HG03025 (cell line): ENCODE measurements around the gene S1PR3.

ENCODE experiments used
- ATAC-seq: cut with Tn5 transposase; IDR thresholded peaks from one replicate; pipeline ENCODE4 v1.9.1; 2021; ENCODE audit warnings: mild to moderate bottlenecking, moderate library complexity; ENCODE audit not compliant: unreplicated experiment, low FRiP score

S1PR3 gene

GRCh38 chr9:88966894-88967676 lies 24.2 kb upstream of the S1PR3 start:
- no peak for ATAC-seq

GRCh38 chr9:88968799-88969198 lies 22.5 kb upstream of the S1PR3 start:
- ATAC-seq = no peak

GRCh38 chr9:88969646-88970373 lies 21.5 kb upstream of the S1PR3 start:
- no peak for ATAC-seq

GRCh38 chr9:88971131-88971960 lies 19.9 kb upstream of the S1PR3 start:
- no peak for ATAC-seq

- ATAC-seq = no peak
These were observed 18.9 kb upstream of the S1PR3 start for GRCh38 chr9:88972401-88972800.

GRCh38 chr9:88973281-88974045 lies 17.8 kb upstream of the S1PR3 start:
- ATAC-seq = no peak

- no peak for ATAC-seq
These were observed 16.6 kb upstream of the S1PR3 start for GRCh38 chr9:88974641-88975040.

- no peak for ATAC-seq
These were observed 15.0 kb upstream of the S1PR3 start for GRCh38 chr9:88975966-88976889.

GRCh38 chr9:88976890-88977257 lies 14.4 kb upstream of the S1PR3 start:
- no peak for ATAC-seq

GRCh38 chr9:88978034-88978433 lies 13.2 kb upstream of the S1PR3 start:
- ATAC-seq = no peak

GRCh38 chr9:88979021-88979420 lies 12.2 kb upstream of the S1PR3 start:
- no peak for ATAC-seq

GRCh38 chr9:88979791-88980190 lies 11.5 kb upstream of the S1PR3 start:
- no peak for ATAC-seq

GRCh38 chr9:88980740-88981203 lies 10.5 kb upstream of the S1PR3 start:
- ATAC-seq = no peak

- no peak for ATAC-seq
These were observed 7.3 kb upstream of the S1PR3 start for GRCh38 chr9:88983865-88984542.

- no peak for ATAC-seq
These were observed 6.8 kb upstream of the S1PR3 start for GRCh38 chr9:88984543-88984883.

- no peak for ATAC-seq
These were observed 5.7 kb upstream of the S1PR3 start for GRCh38 chr9:88985616-88986015.

- ATAC-seq = no peak
These were observed 4.5 kb upstream of the S1PR3 start for GRCh38 chr9:88986776-88987175.

GRCh38 chr9:88987661-88988060 lies 3.6 kb upstream of the S1PR3 start:
- no peak for ATAC-seq
